CD4-positive, alpha-beta T cell (primary cell): Measurements from ENCODE around the gene ZFPM1. TPM values are rescaled to one million over a fixed set of nuclear protein-coding genes. Genes with fewer than 3 reads are reported as not detected.
A peak's percentile ranks its signal among the peaks of the same experiment; 100 is the strongest.

Experiments
- ATAC-seq: fragments of 200-7000 bp; cut with Tn5 transposase; one replicate; pipeline ENCODE4 v1.10.0; 2022; ENCODE audit warnings: mild to moderate bottlenecking; ENCODE audit not compliant: poor library complexity
- CTCF ChIA-PET: fragments of 350-600 bp; sonication (Branson Sonifier 250); formaldehyde crosslinking; loops from one replicate; lab custom pipeline; 2021; ENCODE audit warnings: antibody characterized with exemption, inconsistent platforms; lab: Charles Lee
- POLR2A ChIA-PET: fragments of 350-600 bp; sonication (Branson Sonifier 250); formaldehyde crosslinking; loops from one replicate; lab custom pipeline; 2021; ENCODE audit warnings: antibody characterized with exemption, inconsistent platforms; lab: Charles Lee
- DNase-seq, 14 experiments: peaks; one replicate each; pipeline ENCODE4 v3.0.0-alpha.2; 2013 to 2020; ENCODE audit warnings: mixed read lengths in 2 of 14
- H3K27ac ChIP-seq, 2 donors: one replicate each; pipeline versions ENCODE4 v1.5.1 to v1.7.0; 2013; ENCODE audit warnings: low read length in 2 of 2, low read depth in 1 of 2, mild to moderate bottlenecking in 1 of 2
- H3K27me3 ChIP-seq, 2 experiments: 1 replicate in 1 of 2; 2 replicates in 1 of 2; pipeline versions ENCODE4 v1.6.1 to v1.7.0; 2013; ENCODE audit warnings: low read length in 2 of 2, control low read depth in 1 of 2, mild to moderate bottlenecking in 1 of 2, moderate library complexity in 1 of 2; ENCODE audit not compliant: insufficient read depth in 2 of 2, control insufficient read depth in 1 of 2
- H3K36me3 ChIP-seq: one replicate; pipeline ENCODE4 v1.6.1; 2013; ENCODE audit warnings: low read length, control low read depth; ENCODE audit not compliant: insufficient read depth
- H3K4me1 ChIP-seq: one replicate; pipeline ENCODE4 v1.6.1; 2013; ENCODE audit warnings: low read length, control low read depth; ENCODE audit not compliant: insufficient read depth
- H3K4me3 ChIP-seq: one replicate; pipeline ENCODE4 v1.5.1; 2013; ENCODE audit warnings: mild to moderate bottlenecking, low read length, moderate library complexity
- H3K9me3 ChIP-seq, 2 experiments: 1 replicate in 1 of 2; 2 replicates in 1 of 2; pipeline versions ENCODE4 v1.6.1 to v1.7.0; 2013; ENCODE audit warnings: low read length in 2 of 2, mild to moderate bottlenecking in 2 of 2, control low read depth in 1 of 2, moderate library complexity in 1 of 2; ENCODE audit not compliant: control insufficient read depth in 1 of 2, insufficient read depth in 1 of 2
- H3K27ac Mint-ChIP-seq: one replicate; pipeline ENCODE4 v1.8.0; 2020; ENCODE audit warnings: mixed read lengths
- H3K27me3 Mint-ChIP-seq: one replicate; pipeline ENCODE4 v1.8.0; 2021; ENCODE audit warnings: mixed read lengths
- H3K36me3 Mint-ChIP-seq: one replicate; pipeline ENCODE4 v1.8.0; 2021; ENCODE audit warnings: low read depth, mixed read lengths
- H3K4me1 Mint-ChIP-seq: one replicate; pipeline ENCODE4 v1.8.0; 2021; ENCODE audit warnings: low read depth, mixed read lengths
- H3K4me3 Mint-ChIP-seq: one replicate; pipeline ENCODE4 v1.8.0; 2020; ENCODE audit warnings: mild to moderate bottlenecking, mixed read lengths
- H3K9me3 Mint-ChIP-seq: one replicate; pipeline ENCODE4 v1.8.0; 2020; ENCODE audit warnings: mixed read lengths
- intact Hi-C, 2 experiments: fragments of 100-400 bp; cut with DNase I in 1 of 2; cut with micrococcal nuclease in 1 of 2; formaldehyde crosslinking; loops; one replicate each; pipeline versions ENCODE4 v1.15.1 to v1.9.0; 2023 to 2025; cut with DNase I, micrococcal nuclease
- total RNA-seq, 174 experiments: library from RNA in 2 of 174; stranded (reverse) in 2 of 174; gene quantifications; one replicate each; pipeline ENCODE4 v1.2.3 and lab custom pipeline; 2021 to 2026
- TF ChIP-seq, protein P1 (sequence below): fragments of 200-600 bp; IDR thresholded peaks from one replicate; pipeline ENCODE4 v1.8.0; 2022; ENCODE audit warnings: antibody characterized with exemption, mild to moderate bottlenecking

The ZFPM1 gene
- total RNA-seq, 2 experiments from 2014 or later, result 22.8 to 24.2 TPM

DNA sequence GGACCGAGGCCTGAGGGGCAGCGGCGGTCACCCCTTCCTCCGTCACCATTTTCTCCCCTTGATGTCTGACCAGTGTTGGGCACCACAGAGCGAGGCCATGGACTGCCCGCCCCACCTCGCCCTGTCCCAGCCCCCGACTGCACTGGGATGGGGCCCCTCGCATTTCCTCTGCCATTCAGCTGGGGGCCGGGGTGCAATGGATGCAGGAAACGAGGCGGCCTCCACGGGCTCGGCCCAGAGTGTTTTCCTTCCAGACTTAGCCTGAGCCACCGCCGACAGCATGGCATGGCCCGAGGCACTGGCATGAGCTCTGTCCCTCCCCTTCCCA is 72.5 kb downstream of the ZFPM1 start:
- no peaks in the 10 kb centered on the region for H3K27me3 Mint-ChIP-seq
- ChIA-PET POLR2A (no interaction called here), CTCF (no interaction called here)
- H3K4me3 ChIP-seq, result no peak overlapping the region
- TF ChIP-seq, protein P1, sequence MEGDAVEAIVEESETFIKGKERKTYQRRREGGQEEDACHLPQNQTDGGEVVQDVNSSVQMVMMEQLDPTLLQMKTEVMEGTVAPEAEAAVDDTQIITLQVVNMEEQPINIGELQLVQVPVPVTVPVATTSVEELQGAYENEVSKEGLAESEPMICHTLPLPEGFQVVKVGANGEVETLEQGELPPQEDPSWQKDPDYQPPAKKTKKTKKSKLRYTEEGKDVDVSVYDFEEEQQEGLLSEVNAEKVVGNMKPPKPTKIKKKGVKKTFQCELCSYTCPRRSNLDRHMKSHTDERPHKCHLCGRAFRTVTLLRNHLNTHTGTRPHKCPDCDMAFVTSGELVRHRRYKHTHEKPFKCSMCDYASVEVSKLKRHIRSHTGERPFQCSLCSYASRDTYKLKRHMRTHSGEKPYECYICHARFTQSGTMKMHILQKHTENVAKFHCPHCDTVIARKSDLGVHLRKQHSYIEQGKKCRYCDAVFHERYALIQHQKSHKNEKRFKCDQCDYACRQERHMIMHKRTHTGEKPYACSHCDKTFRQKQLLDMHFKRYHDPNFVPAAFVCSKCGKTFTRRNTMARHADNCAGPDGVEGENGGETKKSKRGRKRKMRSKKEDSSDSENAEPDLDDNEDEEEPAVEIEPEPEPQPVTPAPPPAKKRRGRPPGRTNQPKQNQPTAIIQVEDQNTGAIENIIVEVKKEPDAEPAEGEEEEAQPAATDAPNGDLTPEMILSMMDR, result no peak
- H3K27me3 ChIP-seq, result no peaks in the 10 kb centered on the region
- DNase-seq (no peak), ATAC-seq (no peak)
- peaks cover 10% of the 10 kb centered on the region for H3K4me1 ChIP-seq
- no peaks in the 10 kb centered on the region for H3K9me3 ChIP-seq
- intact Hi-C loops, result no loop called here
- peaks cover 3% of the 10 kb centered on the region for H3K36me3 ChIP-seq
- peaks cover 6% of the 10 kb centered on the region for H3K4me1 Mint-ChIP-seq
- H3K4me3 Mint-ChIP-seq, result no peak overlapping the region
- H3K27ac ChIP-seq, result no peak overlapping the region
- no peaks in the 10 kb centered on the region for H3K36me3 Mint-ChIP-seq
- H3K27ac Mint-ChIP-seq, result peak overlapping the region; percentile 55
- H3K9me3 Mint-ChIP-seq, result no peaks in the 10 kb centered on the region

DNA sequence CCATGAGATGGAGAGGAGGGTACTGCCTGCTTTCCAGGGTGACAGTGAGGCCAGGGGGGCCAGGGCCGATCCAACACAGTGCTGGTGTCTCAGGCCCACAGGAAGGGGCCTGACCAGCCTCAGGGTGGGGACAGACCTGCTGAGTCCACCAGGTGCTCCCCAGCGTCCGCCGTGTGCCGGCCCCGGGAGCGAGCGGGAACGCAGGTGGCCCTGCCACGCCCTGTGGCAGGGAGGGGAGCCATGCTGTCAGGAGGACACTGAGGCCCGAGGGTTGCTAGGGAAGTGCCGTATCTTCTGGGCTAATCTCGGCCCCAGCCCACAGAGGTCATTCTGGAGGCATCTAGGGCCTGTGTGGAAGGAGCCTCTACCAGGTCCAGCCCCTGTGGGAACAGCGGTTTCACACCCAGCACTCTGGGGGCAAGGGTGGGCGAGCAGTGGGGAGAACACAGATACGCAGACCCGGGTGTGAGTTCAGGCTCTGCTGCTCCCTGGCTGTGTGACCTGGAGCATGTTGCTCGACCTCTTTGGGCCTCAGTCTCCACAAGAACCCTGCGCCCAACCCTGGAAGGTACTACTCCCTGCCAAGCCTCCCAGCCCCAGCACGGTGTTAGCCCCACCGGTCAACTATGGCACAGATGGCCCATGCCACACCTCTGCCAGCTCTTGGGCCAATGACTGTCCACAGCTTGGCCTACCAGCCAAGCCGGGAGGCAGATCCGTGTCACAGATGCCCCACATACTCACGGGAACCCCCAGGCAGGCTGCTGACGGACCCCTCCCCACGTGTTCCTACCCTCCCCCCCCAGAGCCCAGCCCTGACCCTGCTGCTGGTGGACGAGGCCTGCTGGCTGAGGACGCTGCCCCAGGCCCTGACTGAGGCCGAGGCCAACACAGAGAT is 73.2 kb downstream of the ZFPM1 start:
- Mint-ChIP-seq H3K4me3 (no peak overlapping the region), H3K9me3 (no peaks in the 10 kb centered on the region), H3K27ac (no peak overlapping the region), H3K27me3 (no peaks in the 10 kb centered on the region), H3K36me3 (no peaks in the 10 kb centered on the region), H3K4me1 (peaks cover 6% of the 10 kb centered on the region)
- H3K27ac ChIP-seq, result no peak overlapping the region
- TF ChIP-seq, protein P1, result no peak
- ATAC-seq (no peak), DNase-seq (no peak)
- peaks cover 3% of the 10 kb centered on the region for H3K36me3 ChIP-seq
- H3K27me3 ChIP-seq, result no peaks in the 10 kb centered on the region
- no peaks in the 10 kb centered on the region for H3K9me3 ChIP-seq
- CTCF ChIA-PET, result interaction anchor here (0.9 kb wide), 1 partner anchor 54 kb away, joined by 4 read pairs; no protein-coding TSS in a partner anchor
- no peak overlapping the region for H3K4me3 ChIP-seq
- intact Hi-C loops, result no loop called here
- H3K4me1 ChIP-seq, result peaks cover 10% of the 10 kb centered on the region
- POLR2A ChIA-PET, result no interaction called here

DNA sequence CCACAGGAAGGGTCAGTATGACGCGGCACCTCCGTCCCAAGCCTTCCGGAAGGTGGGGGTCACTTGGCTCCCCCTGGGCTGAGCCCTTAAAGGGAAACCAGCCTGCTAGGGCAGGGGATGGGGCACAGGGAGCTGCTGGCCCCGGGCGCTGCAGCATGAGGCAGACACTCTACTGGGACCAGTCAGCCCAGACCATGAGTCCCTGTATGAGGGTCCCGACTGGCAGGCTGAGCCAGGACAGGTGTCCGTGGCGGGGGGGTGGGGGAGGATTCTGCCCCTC is 73.8 kb downstream of the ZFPM1 start:
- no peaks in the 10 kb centered on the region for H3K27me3 ChIP-seq
- ATAC-seq (no peak), DNase-seq (no peak)
- no peaks in the 10 kb centered on the region for H3K27me3 Mint-ChIP-seq
- H3K9me3 ChIP-seq, result no peaks in the 10 kb centered on the region
- H3K36me3 Mint-ChIP-seq, result no peaks in the 10 kb centered on the region
- no peak overlapping the region for H3K4me3 ChIP-seq
- no peak overlapping the region for H3K27ac Mint-ChIP-seq
- POLR2A ChIA-PET, result no interaction called here
- TF ChIP-seq, protein P1, result no peak
- H3K36me3 ChIP-seq, result peaks cover 3% of the 10 kb centered on the region
- H3K4me1 ChIP-seq, result peaks cover 10% of the 10 kb centered on the region
- intact Hi-C loops, result loop anchor here (1.0 kb wide), 1 partner anchor 84 kb away; no protein-coding TSS in a partner anchor
- H3K4me1 Mint-ChIP-seq, result peaks cover 6% of the 10 kb centered on the region
- H3K9me3 Mint-ChIP-seq, result no peaks in the 10 kb centered on the region
- CTCF ChIA-PET, result interaction anchor here (0.9 kb wide), 1 partner anchor 55 kb away, joined by 4 read pairs; no protein-coding TSS in a partner anchor
- H3K27ac ChIP-seq, result no peak overlapping the region
- no peak overlapping the region for H3K4me3 Mint-ChIP-seq
